GM21526 (cell line): Measurements from ENCODE around the gene CD247.

ENCODE experiments used
- ATAC-seq: cut with Tn5 transposase; IDR thresholded peaks from one replicate; pipeline ENCODE4 v1.9.1; 2021; ENCODE audit warnings: moderate library complexity; ENCODE audit not compliant: unreplicated experiment, low FRiP score

Gene CD247

DNA sequence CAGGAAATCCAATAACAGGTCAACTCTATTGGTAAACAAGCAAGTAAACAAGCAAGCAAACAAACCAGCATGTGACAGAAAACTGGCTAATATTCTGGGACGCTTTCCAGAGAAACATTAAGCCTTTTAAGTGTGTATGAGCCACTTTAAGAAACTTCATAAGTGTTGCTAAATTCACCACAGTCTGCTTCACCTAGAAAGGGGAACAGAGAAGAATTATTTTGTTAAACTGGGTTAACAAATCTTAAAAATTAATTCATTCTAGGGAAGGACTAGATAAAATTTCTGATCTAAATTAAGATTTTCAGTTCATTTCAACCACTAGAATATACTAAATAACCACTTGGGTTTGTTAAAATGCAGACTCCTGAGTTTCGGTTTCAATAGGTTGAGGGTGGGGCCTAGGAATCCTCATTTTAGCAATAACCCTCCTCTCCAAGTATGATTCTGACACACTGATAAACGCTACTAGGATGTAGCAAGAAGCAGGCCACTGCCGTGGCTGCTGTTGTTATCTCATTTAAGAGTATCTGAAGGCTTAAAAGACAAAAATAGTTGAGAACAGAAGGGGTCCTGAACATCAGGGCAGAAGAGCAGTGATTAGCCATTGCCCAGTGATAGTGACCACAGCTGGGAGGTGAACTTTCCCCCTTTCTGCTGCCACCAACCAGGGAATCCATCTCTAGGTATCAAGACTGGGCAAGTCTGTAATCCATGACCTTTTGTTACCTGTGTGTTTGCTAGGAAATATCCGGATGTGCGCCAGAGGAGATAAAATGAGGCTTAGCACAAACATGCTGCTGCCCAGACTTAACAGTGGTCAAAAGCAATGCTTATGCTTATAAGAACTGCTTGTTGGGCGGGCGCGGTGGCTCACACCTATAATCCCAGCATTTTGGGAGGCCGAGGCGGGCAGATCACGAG is 24.0 kb upstream of the CD247 start:
- ATAC-seq, result no peak

DNA sequence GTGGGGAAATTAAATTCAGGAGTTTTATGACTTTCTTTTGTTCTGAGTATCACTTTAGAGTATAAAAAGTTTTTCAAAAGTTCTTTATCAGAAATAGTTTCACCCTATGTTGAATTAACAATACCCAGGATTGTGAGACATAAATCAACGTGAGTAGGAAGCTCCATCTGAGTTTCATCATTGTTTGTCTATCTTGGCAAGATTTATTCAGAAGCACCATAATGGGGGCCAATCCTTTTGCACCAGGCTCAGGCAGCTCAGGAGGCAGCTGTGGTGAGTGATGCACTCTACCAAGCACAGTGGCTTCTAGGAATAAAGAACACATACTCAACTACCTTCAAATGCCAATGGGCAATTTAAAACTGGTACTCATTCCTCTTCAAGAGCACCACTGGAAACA is 23.3 kb upstream of the CD247 start:
- no peak for ATAC-seq

DNA sequence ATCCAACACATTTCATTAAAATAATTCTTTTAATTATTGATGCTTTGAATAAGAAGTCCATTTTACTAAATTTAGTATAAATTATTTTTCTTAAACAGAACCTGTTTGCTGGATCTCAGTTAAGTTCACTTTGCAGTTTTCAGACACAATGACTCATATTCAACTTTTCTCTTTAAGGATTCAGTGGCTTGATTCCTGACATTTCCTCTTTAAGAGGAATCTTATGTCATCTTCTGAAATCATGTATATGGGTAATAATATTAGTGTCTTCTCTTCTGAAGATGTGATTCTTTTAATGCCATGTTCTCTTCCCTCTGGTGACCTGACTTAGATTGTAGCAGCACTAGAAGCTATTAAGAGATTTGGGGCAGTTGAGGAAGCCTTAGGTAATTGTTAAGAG is 22.7 kb upstream of the CD247 start:
- no peak for ATAC-seq

GRCh38 chr1:167538657-167539056 is 20.3 kb upstream of the CD247 start:
- no peak for ATAC-seq

- peak; percentile 56 for ATAC-seq
Measured at GRCh38 chr1:167533851-167534300, 15.5 kb upstream of the CD247 start.

DNA sequence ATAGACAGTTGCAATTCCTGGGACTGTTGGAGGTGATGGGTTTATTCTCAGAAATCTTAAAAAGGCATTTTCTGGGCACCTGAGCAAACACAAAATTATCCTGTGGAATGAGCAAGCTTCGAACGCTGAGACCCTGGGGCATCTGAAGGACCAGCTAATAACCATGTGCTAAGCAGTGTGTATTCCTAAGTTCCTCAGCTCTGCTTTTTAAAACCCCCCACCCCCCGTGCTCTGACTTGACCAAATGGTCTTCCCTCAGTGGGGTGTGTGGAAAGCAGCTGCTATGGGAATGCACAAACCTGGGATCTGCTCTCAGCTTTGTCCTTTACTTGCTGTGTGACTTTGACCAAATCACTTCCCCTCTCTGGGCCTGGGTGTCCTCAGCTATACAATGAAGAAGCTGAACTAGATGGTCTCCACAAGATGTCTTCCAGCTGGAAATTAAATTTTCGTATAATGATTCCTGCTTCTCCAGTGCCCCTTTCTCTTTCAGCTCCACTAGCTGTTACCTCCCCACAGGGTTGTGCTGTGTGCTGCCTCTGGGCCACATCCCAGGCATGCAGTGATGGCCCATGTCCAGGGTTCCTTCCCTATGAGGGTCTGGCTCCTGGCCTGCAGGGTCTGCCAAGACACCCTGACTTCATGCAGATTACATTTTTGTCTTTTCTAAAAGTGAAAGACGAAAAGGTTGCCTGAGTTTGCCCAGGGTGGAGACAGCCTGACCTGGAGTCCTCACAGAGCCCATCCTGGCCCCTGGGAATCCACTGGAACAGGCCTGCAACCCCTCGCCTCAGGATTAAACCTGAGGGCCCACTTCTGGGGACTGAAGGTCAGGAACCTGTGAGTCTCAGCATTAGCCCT is 14.9 kb upstream of the CD247 start:
- ATAC-seq, result no peak

DNA sequence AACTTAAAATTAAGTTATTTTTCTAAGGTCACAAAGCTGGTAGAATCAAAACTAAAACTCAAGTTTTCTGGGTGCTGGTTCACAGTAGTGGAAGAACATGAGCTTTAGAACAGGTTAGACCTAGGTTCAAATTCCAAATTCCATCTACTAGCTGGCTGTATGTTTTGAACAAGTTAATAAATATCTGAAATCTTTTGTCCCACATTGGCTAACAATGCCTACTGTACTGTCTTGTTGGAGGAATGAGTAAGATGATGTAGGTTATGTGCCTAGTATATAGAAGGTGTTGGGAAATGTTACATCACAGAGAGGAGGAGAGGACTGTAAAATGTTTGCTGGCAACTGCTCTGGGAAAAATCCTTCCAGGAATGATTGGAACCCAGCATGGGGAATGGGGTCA is 14.0 kb upstream of the CD247 start:
- ATAC-seq, result no peak

- ATAC-seq, result no peak
Measured at GRCh38 chr1:167529829-167530474, 11.6 kb upstream of the CD247 start.

DNA sequence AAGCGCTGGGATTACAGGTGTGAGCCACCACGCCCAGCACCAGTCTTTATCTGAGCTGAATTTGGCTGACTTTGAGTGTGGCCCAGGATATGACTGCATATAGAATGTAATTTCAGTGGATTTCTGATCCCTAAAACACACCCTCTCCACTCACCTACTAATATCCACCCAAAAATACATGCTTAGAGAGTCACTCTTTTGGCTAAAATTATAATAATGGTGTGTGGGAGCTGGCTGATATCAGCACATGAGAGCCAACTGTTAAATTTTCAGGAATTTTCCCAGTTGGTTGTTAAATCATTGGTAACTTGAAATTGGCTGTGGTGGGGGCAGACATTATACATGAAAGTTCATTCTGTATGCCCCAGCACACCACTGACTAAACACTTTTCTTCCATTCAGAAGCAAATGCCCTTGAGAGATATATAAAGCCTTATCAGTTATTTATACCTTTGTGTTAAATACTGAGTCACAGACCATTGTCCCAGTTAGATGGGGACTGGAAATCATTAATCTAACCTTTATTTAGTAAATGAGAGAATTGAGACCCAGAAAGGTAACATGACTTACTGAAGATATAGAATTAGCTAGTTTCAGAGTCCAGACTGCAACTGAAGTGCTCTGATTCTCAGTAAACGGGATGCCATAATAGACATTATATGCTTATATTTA is 9.9 kb upstream of the CD247 start:
- no peak for ATAC-seq

DNA sequence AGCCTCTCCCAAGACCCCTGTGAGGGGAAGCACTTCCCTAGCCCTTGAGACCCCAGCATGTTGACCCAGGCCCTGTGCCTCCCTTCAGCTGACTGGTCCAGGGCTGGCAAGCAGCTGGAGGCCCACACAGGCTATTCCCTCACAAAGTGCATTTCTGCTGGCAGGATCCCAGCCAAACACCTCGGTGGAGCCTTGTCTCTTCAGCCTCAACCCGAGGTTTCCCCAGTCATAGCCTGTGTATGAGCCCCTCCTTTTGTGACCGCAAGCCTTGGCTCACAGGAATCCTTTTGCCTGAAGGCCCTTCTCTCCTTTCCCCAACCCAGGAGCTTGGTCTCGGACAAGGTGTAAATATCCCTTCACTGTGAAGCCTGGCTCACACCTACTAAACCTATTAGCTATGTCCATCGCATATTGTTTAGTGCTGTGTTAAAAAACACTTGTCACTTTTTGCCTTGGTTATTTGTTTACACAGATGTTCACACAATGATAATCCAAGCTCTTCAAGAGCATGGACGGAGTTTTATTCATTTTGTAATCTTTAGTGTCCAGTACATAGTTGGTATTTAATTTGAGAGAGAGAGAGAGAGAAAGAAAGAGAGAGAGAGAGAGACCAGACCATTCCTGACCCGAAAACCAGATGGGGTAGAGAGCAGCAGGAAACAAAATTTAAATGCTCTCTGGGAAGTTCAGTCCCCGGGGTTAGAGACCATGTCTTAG is 8.5 kb upstream of the CD247 start:
- no peak for ATAC-seq

- ATAC-seq, result no peak
Measured at GRCh38 chr1:167524651-167525050, 6.3 kb upstream of the CD247 start.

GRCh38 chr1:167522246-167522645 is 3.9 kb upstream of the CD247 start:
- ATAC-seq, result no peak

DNA sequence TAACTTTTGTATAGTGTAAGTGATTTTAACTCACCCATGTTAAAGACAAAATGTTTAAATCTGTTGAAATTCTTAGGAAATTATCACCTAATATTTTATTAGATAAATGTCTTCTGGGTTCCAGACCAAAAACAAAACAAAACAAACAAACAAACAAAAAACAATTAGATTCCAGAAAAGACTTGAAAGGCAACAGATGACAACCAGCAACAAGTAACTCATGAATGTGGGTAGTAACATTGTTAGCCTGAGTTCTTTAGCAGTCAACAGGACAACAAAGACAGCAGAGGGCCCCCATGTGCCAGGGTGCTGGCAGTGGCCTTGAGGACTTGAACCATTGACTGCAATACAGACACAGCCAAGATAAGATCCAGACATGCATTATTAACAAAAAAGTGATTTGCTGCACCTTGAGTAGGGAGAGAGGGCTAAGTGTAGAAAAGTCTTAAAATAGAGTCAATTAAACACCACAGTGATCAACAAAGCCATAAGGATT is 2.4 kb upstream of the CD247 start:
- ATAC-seq, result no peak

DNA sequence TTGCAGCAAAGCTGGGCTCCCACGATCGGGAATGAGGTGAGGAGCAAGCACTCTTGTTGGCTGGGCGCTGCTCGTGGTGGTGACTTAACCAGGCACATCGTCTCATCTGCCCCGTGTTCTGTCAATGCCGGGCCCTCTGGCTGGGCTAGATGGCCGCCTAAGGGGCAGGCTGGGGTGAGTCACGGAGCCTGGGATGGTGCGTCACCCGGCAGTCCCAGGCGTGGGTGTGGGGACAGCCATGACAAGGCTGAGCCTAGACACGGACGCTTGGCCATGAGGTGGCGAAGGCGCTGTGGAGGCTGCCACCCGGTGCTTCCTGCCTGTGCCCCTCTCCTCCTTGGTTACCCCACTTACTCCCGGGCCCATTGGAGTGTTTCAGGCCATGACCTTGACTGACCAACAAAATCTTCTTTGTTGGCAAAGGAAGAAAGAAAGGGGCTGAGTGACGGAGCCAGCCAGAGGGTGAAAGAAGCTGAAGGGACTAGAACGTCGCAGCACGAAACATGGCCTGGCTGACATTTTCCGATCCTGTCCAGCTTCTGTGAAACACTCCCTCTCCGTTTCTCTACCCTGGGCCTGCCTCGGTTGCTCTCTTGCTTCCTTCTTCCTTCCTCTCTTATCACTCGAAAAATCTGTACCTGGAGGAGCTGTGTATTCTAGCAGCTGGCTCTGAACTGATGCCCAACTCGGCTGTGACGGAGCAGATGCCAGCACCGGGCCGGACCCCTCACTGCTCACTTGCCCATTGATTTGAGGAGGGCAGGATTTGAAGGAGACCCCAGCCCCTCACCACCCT is 596 bp downstream of the CD247 start:
- ATAC-seq, result no peak

DNA sequence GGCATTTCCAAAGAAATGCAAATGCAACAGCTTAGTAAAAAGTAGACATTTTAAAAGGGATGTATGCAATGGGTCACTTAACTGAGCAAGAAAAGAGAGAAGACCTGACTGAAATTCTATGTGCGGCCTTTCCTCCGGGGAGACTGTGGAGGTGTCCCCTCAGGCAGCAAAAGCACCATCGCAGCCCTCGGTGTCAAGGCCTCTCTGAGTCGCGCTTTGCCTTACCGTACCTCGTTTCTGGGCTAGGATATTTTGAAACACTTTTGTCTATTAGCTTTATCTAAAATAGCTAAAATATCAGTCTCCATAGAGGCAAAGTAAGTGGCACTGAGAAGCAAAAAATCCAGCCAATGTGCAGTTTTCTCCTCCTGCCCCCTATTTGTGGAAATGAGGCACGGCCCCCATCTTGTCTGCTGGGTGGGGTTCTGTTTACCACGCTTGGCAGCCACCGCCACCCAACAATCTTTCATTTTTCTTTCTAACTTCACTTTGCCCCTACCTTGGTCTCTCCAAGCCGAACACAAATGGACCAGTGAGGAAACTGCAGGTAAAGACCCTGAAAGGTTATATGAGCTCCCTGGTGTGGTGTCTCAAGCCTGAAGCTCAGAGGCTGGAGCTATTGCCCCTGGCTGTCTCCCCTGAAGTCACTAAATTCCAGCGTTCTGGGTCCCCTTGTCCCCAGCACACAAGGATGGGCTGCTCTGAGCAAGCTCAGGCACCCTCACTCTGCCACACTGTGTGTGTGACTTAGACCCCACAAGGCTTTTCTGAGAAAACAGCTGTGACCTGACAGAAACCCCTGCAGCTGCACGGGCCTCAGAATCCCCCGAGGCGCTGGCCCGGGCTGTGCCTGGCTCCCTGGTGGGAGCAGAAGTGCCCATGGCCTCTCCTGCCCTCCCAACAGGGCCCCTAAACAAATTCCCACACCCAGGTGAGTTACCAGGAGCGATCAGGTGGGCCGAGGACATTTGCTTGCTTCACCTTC is 1.6 kb downstream of the CD247 start:
- ATAC-seq, result no peak

- no peak for ATAC-seq
Measured at GRCh38 chr1:167515893-167516321, 2.4 kb downstream of the CD247 start.

DNA sequence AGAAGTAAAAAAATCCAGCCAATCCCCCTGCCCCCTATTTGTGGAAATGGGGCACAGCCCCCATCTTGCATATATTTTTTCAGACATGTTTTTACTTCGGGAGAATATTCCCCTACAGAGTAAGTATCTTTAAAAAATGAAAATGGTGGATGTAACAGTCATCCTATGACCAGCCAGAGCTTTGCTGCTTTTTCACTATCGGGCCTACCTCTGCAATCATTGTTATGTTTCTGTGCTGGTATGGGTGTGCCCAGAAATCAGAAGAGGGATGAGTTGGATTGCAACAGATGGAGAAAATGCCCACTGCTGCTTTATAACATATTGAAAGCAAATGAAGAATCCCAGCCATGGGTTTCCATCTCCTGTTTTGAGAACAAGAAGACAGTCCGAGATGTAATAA is 2.9 kb downstream of the CD247 start:
- ATAC-seq, result no peak

DNA sequence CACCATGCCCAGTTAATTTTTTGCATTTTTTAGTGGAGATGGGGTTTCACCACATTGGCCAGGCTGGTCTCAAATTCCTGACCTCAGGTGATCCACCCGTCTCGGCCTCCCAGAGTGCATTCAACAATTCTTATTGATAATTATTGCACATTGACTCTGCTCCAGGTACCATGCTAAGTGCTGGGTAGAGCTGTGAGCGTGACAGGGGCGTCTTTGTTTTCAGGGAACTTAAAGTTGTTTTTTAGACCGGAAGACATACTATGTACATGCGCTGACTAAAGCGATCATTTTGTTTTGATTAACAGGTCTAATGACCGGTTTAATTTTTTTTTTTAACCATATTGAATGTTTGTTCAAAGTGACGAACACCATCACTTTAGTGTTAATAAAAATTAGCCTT is 4.0 kb downstream of the CD247 start:
- ATAC-seq, result no peak
